Measurements from ENCODE around the gene ASB7.

Gene ASB7

DNA sequence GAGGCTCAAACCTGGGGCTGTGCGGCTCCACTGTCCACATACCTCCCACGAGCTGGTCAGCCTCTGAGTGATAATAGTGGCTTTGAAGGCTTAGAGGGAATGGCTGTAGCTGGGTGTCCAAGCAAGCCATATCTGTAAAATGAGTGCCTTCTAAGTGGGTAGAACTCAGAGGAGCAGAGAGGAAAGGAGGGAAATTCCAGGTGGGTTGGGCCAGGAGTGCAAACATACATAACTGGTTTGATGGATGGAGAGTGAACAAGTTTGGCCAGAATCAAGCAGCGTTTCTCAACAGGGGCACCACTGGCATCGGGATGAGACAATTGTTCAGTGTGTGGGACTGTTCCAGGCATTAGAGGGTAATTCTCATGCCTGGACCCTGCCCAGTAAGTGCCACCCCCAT is 91.1 kb downstream of the ASB7 start (continued):
- TF ChIP-seq, protein P1, sequence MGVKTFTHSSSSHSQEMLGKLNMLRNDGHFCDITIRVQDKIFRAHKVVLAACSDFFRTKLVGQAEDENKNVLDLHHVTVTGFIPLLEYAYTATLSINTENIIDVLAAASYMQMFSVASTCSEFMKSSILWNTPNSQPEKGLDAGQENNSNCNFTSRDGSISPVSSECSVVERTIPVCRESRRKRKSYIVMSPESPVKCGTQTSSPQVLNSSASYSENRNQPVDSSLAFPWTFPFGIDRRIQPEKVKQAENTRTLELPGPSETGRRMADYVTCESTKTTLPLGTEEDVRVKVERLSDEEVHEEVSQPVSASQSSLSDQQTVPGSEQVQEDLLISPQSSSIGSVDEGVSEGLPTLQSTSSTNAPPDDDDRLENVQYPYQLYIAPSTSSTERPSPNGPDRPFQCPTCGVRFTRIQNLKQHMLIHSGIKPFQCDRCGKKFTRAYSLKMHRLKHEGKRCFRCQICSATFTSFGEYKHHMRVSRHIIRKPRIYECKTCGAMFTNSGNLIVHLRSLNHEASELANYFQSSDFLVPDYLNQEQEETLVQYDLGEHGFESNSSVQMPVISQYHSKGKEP (tag by site-specific recombination; IDR thresholded peaks at IDR 0.05): no peak
- TF ChIP-seq ZNF654 (tag by site-specific recombination; IDR thresholded peaks at IDR 0.05; ENCODE audit: low read depth): no peak
- TF ChIP-seq KLF7 (tag by site-specific recombination; IDR thresholded peaks at IDR 0.05; ENCODE audit: borderline replicate concordance): no peak

DNA sequence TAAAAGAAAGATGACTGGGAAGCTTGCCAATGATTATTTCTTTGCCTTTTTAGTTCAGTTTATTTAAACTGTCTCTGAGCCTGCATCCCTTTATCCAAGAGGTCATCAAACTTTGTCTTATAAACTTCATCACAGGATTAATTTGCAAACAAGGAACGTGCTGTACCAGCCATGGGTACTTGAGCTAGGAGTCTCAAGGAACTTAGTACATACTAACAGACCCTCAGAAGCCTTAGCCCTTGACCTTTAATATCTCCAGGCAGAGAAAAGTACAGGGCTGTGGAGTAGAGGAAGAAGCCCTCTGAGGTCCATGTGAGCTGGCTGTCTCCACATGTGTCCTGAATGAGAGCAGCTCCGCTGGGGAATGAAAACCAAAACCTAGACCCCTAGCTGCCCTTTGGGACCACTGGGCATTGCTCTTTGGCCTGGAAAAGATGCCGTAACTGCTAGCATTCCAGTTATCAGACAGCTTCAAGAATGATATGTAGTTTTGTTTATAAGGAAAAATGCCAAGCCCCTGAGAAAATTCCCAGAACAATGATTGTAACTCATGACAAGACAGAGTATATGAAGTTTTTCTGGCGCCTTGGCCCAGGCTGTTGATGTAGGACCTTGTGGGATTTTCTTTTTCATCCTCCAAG is 92.1 kb downstream of the ASB7 start:
- ChIA-PET CTCF (interaction anchor here (1.2 kb wide), 1 partner anchor 177 kb away, joined by 3 read pairs; no protein-coding TSS in a partner anchor), POLR2A (no interaction called here)
- Histone ChIP-seq H3K27ac (ENCODE audit: extremely low read depth, low read depth, low read length) (no peak overlapping the region), H3K4me1 (ENCODE audit: control insufficient read depth, insufficient read depth, low read length) (no peaks in the 10 kb centered on the region), H3K4me3 (ENCODE audit: low read depth, low read length) (no peak overlapping the region), H3K36me3 (ENCODE audit: control insufficient read depth in 2 of 2, insufficient read depth in 1 of 2, low read length in 2 of 2) (no peaks in the 10 kb centered on the region), H3K9me3 (ENCODE audit: control insufficient read depth, insufficient read depth, low read depth, low read length) (no peaks in the 10 kb centered on the region)
- TF ChIP-seq ZNF37A (tag by site-specific recombination; IDR thresholded peaks at IDR 0.05): no peak
- no peak for TF ChIP-seq ZNF776 (tag by site-specific recombination; IDR thresholded peaks at IDR 0.05; ENCODE audit: borderline replicate concordance)
- no peak for TF ChIP-seq ZNF600 (tag by site-specific recombination; IDR thresholded peaks at IDR 0.05)
- TF ChIP-seq ZNF664 (tag by site-specific recombination; IDR thresholded peaks at IDR 0.05): no peak
- TF ChIP-seq, protein P2, sequence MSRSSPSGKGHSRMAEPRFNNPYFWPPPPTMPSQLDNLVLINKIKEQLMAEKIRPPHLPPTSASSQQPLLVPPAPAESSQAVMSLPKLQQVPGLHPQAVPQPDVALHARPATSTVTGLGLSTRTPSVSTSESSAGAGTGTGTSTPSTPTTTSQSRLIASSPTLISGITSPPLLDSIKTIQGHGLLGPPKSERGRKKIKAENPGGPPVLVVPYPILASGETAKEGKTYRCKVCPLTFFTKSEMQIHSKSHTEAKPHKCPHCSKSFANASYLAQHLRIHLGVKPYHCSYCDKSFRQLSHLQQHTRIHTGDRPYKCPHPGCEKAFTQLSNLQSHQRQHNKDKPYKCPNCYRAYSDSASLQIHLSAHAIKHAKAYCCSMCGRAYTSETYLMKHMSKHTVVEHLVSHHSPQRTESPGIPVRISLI (tag by site-specific recombination; IDR thresholded peaks at IDR 0.05): no peak
- TF ChIP-seq YY2 (tag by site-specific recombination; IDR thresholded peaks at IDR 0.05): no peak
- no peak for TF ChIP-seq ZNF548 (tag by site-specific recombination; IDR thresholded peaks at IDR 0.05)
- no peak for TF ChIP-seq ZNF621 (tag by site-specific recombination; IDR thresholded peaks at IDR 0.05)
- TF ChIP-seq GFI1B (tag by site-specific recombination; IDR thresholded peaks at IDR 0.05): no peak
- TF ChIP-seq ZNF221 (tag by site-specific recombination; IDR thresholded peaks at IDR 0.05; ENCODE audit: borderline replicate concordance): no peak
- TF ChIP-seq, protein P3, sequence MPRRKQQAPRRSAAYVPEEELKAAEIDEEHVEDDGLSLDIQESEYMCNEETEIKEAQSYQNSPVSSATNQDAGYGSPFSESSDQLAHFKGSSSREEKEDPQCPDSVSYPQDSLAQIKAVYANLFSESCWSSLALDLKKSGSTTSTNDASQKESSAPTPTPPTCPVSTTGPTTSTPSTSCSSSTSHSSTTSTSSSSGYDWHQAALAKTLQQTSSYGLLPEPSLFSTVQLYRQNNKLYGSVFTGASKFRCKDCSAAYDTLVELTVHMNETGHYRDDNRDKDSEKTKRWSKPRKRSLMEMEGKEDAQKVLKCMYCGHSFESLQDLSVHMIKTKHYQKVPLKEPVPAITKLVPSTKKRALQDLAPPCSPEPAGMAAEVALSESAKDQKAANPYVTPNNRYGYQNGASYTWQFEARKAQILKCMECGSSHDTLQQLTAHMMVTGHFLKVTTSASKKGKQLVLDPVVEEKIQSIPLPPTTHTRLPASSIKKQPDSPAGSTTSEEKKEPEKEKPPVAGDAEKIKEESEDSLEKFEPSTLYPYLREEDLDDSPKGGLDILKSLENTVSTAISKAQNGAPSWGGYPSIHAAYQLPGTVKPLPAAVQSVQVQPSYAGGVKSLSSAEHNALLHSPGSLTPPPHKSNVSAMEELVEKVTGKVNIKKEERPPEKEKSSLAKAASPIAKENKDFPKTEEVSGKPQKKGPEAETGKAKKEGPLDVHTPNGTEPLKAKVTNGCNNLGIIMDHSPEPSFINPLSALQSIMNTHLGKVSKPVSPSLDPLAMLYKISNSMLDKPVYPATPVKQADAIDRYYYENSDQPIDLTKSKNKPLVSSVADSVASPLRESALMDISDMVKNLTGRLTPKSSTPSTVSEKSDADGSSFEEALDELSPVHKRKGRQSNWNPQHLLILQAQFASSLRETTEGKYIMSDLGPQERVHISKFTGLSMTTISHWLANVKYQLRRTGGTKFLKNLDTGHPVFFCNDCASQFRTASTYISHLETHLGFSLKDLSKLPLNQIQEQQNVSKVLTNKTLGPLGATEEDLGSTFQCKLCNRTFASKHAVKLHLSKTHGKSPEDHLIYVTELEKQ (tag by site-specific recombination; IDR thresholded peaks at IDR 0.05; ENCODE audit: borderline replicate concordance): no peak
- no peak for TF ChIP-seq ZNF701 (tag by site-specific recombination; IDR thresholded peaks at IDR 0.05)
- TF ChIP-seq, protein P4, sequence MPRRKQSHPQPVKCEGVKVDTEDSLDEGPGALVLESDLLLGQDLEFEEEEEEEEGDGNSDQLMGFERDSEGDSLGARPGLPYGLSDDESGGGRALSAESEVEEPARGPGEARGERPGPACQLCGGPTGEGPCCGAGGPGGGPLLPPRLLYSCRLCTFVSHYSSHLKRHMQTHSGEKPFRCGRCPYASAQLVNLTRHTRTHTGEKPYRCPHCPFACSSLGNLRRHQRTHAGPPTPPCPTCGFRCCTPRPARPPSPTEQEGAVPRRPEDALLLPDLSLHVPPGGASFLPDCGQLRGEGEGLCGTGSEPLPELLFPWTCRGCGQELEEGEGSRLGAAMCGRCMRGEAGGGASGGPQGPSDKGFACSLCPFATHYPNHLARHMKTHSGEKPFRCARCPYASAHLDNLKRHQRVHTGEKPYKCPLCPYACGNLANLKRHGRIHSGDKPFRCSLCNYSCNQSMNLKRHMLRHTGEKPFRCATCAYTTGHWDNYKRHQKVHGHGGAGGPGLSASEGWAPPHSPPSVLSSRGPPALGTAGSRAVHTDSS (tag by site-specific recombination; IDR thresholded peaks at IDR 0.05): no peak
- TF ChIP-seq, protein P5, sequence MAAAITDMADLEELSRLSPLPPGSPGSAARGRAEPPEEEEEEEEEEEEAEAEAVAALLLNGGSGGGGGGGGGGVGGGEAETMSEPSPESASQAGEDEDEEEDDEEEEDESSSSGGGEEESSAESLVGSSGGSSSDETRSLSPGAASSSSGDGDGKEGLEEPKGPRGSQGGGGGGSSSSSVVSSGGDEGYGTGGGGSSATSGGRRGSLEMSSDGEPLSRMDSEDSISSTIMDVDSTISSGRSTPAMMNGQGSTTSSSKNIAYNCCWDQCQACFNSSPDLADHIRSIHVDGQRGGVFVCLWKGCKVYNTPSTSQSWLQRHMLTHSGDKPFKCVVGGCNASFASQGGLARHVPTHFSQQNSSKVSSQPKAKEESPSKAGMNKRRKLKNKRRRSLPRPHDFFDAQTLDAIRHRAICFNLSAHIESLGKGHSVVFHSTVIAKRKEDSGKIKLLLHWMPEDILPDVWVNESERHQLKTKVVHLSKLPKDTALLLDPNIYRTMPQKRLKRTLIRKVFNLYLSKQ (tag by site-specific recombination; IDR thresholded peaks at IDR 0.05; ENCODE audit: borderline replicate concordance): no peak
- TF ChIP-seq ZNF510 (tag by site-specific recombination; IDR thresholded peaks at IDR 0.05; ENCODE audit: insufficient replicate concordance): no peak
- no peak for TF ChIP-seq ZSCAN23 (tag by site-specific recombination; IDR thresholded peaks at IDR 0.05)
- TF ChIP-seq, protein P6, sequence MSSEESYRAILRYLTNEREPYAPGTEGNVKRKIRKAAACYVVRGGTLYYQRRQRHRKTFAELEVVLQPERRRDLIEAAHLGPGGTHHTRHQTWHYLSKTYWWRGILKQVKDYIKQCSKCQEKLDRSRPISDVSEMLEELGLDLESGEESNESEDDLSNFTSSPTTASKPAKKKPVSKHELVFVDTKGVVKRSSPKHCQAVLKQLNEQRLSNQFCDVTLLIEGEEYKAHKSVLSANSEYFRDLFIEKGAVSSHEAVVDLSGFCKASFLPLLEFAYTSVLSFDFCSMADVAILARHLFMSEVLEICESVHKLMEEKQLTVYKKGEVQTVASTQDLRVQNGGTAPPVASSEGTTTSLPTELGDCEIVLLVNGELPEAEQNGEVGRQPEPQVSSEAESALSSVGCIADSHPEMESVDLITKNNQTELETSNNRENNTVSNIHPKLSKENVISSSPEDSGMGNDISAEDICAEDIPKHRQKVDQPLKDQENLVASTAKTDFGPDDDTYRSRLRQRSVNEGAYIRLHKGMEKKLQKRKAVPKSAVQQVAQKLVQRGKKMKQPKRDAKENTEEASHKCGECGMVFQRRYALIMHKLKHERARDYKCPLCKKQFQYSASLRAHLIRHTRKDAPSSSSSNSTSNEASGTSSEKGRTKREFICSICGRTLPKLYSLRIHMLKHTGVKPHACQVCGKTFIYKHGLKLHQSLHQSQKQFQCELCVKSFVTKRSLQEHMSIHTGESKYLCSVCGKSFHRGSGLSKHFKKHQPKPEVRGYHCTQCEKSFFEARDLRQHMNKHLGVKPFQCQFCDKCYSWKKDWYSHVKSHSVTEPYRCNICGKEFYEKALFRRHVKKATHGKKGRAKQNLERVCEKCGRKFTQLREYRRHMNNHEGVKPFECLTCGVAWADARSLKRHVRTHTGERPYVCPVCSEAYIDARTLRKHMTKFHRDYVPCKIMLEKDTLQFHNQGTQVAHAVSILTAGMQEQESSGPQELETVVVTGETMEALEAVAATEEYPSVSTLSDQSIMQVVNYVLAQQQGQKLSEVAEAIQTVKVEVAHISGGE (tag by site-specific recombination; conservative IDR thresholded peaks at IDR 0.05; ENCODE audit: low read depth): no peak
- TF ChIP-seq, protein P1 (tag by site-specific recombination; IDR thresholded peaks at IDR 0.05): no peak
- no peak for TF ChIP-seq HOXD13 (CRISPR knock-in tag; IDR thresholded peaks at IDR 0.05; ENCODE audit: borderline replicate concordance)

All from HEK293 (cell line).